H1 (cell line): Measurements from ENCODE around the gene KHSRP. TPM values are rescaled to one million over a fixed set of nuclear protein-coding genes. Genes with fewer than 3 reads are reported as not detected.

Experiments
- ATF3 ChIP-seq: IDR thresholded peaks from 2 replicates; pipeline ENCODE4 v1.6.1; 2011; ENCODE audit warnings: low read depth, mild to moderate bottlenecking, low read length; ENCODE audit not compliant: insufficient read depth
- BACH1 ChIP-seq: IDR thresholded peaks from 2 replicates; pipeline ENCODE4 v1.6.1; 2012; ENCODE audit warnings: low read length, improper control_type of control experiment
- CHD2 ChIP-seq: IDR thresholded peaks from 2 replicates; pipeline ENCODE4 v1.6.1; 2012; ENCODE audit warnings: low read length, improper control_type of control experiment
- CREB1 ChIP-seq: IDR thresholded peaks from 2 replicates; pipeline ENCODE4 v1.6.1; 2012; ENCODE audit warnings: inconsistent platforms
- GABPA ChIP-seq: IDR thresholded peaks from 2 replicates; pipeline ENCODE4 v1.6.1; 2011; ENCODE audit warnings: mild to moderate bottlenecking, low read length, moderate library complexity, borderline replicate concordance; ENCODE audit not compliant: insufficient read depth
- HDAC2 ChIP-seq, 2 experiments: fragments of 300-600 bp in 1 of 2; sonication (generic) in 1 of 2; IDR thresholded peaks; 2 replicates each; pipeline ENCODE4 v1.6.1; 2011 to 2012; ENCODE audit warnings: low read depth in 2 of 2, low read length in 2 of 2, mild to moderate bottlenecking in 2 of 2, moderate library complexity in 2 of 2, borderline replicate concordance in 1 of 2, inconsistent platforms in 1 of 2
- HDAC6 ChIP-seq: IDR thresholded peaks from one replicate; pipeline ENCODE4 v1.7.1; 2012; ENCODE audit warnings: low read depth, mild to moderate bottlenecking, inconsistent platforms, low read length, moderate library complexity
- MAX ChIP-seq: IDR thresholded peaks from 2 replicates; pipeline ENCODE4 v1.6.1; 2012; ENCODE audit warnings: inconsistent platforms
- NANOG ChIP-seq: IDR thresholded peaks from 2 replicates; pipeline ENCODE4 v1.6.1; 2011; ENCODE audit warnings: low read length, low read depth, mild to moderate bottlenecking, inconsistent platforms; ENCODE audit not compliant: insufficient read depth, poor library complexity, severe bottlenecking
- POU5F1 ChIP-seq: IDR thresholded peaks from 2 replicates; pipeline ENCODE4 v1.6.1; 2011; ENCODE audit warnings: low read depth, mild to moderate bottlenecking, low read length, moderate library complexity
- SAP30 ChIP-seq: fragments of 300-600 bp; sonication (generic); IDR thresholded peaks from 2 replicates; pipeline ENCODE4 v1.7.1; 2012; ENCODE audit warnings: low read length, moderate library complexity, mild to moderate bottlenecking, inconsistent platforms; ENCODE audit not compliant: insufficient read depth, insufficient replicate concordance
- SP1 ChIP-seq: IDR thresholded peaks from 2 replicates; pipeline ENCODE4 v1.6.1; 2011; ENCODE audit warnings: low read depth, low read length
- SP4 ChIP-seq: IDR thresholded peaks from 2 replicates; pipeline ENCODE4 v1.6.1; 2012; ENCODE audit warnings: low read length, inconsistent platforms
- SUZ12 ChIP-seq: fragments of 200-600 bp; sonication (generic); IDR thresholded peaks from 2 replicates; pipeline ENCODE4 v1.6.1; 2012; ENCODE audit warnings: mild to moderate bottlenecking, inconsistent platforms, low read length, moderate library complexity, mixed read lengths
- TCF12 ChIP-seq: IDR thresholded peaks from 2 replicates; pipeline ENCODE4 v1.6.1; 2011; ENCODE audit warnings: low read depth, mild to moderate bottlenecking, low read length
- USF2 ChIP-seq: IDR thresholded peaks from 2 replicates; pipeline ENCODE4 v1.6.1; 2011; ENCODE audit warnings: low read length, improper control_type of control experiment
- YY1 ChIP-seq: IDR thresholded peaks from 2 replicates; pipeline ENCODE4 v1.6.1; 2011; ENCODE audit warnings: low read depth, mild to moderate bottlenecking, low read length
- polyA plus RNA-seq, 7 experiments: library from polyadenylated mRNA; depleted of rRNA in 3 of 7; stranded (reverse) in 5 of 7; unstranded in 2 of 7; fragments of >200 nt in 5 of 7; fragments of 200-250 nt in 2 of 7; gene quantifications; 1 replicate in 5 of 7; 2 replicates in 1 of 7; 4 replicates in 1 of 7; pipeline versions ENCODE4 v1.2.1 to v1.2.3, GENCODE V29; 2011 to 2013; ENCODE audit warnings: missing spikeins in 2 of 7, mixed read lengths in 2 of 7
- total RNA-seq: library from RNA; stranded (reverse); fragmentation: NEBNext Ultra II Directional; extraction: Animal tissue kit (Norgen Biotek cat#: 25700); gene quantifications from 2 replicates; pipeline ENCODE4 v1.2.1, GENCODE V29; 2021
- TF ChIP-seq, protein P1 (sequence below), 3 experiments: IDR thresholded peaks; 1 replicate in 2 of 3; 2 replicates in 1 of 3; pipeline versions ENCODE4 v1.5.1 to v1.6.1; 2011; ENCODE audit warnings: low read length in 3 of 3, mild to moderate bottlenecking in 3 of 3, inconsistent platforms in 2 of 3, low read depth in 1 of 3, moderate library complexity in 1 of 3; ENCODE audit not compliant: insufficient read depth in 1 of 3; ENCODE audit errors: control extremely low read depth in 1 of 3

KHSRP gene
- total and polyA plus RNA-seq, 2 of the 8 experiments (the other 6 are each of a cell fraction or from before 2014, with no cell fraction given): 143 to 573 TPM

DNA sequence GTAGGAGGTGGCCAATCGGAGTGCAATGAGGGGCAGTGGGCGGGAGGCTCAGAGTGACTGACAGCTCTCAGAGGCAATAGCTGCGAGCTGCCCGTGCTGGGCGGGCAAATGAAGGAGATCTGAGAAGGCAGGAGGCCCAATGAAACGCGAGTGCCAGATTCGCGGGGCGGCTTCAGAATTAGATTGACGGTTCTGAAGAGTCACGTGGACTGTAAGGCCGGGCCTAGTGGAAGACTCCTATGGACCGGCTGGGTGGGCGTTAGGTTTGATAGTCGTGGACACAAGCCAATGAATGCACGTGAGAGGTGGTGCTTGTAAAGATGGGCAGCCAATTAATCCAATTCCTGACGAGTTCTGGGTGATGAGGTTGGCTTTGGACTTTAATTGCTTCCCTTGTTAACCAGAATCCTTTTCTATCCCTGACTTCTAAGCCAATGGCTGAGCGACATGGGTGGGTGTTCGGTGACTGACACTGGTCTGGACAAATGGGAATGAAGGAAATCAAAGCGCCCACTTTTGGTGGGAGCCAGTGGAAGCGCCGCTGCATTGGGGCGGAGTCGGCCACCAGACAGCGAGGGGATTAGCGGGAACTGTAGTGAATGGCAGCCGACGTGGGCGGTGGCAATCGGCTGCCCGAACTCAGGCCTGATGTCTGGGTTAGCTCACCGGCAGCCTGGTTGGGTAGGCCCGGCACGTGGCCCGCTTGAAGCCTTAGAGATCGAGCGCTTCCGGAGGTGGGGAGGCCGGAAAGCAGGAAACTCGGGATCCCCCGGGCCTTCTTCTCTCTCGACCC, 524 bp upstream of the KHSRP start (continued):
- peak; percentile 93 for TF ChIP-seq USF2
- peak; percentile 98 for TF ChIP-seq SP1
- TF ChIP-seq ATF3: no peak
- TF ChIP-seq POU5F1: no peak
- no peak for TF ChIP-seq SUZ12
- no peak for TF ChIP-seq HDAC6
- 0 out of 2 replicates have a peak, but pooled peaks have one; percentile 59 for TF ChIP-seq TCF12
- peak; percentile 100 for TF ChIP-seq MAX
- peak; percentile 93 for TF ChIP-seq CHD2
- no peak for TF ChIP-seq SAP30
- TF ChIP-seq, protein P1, sequence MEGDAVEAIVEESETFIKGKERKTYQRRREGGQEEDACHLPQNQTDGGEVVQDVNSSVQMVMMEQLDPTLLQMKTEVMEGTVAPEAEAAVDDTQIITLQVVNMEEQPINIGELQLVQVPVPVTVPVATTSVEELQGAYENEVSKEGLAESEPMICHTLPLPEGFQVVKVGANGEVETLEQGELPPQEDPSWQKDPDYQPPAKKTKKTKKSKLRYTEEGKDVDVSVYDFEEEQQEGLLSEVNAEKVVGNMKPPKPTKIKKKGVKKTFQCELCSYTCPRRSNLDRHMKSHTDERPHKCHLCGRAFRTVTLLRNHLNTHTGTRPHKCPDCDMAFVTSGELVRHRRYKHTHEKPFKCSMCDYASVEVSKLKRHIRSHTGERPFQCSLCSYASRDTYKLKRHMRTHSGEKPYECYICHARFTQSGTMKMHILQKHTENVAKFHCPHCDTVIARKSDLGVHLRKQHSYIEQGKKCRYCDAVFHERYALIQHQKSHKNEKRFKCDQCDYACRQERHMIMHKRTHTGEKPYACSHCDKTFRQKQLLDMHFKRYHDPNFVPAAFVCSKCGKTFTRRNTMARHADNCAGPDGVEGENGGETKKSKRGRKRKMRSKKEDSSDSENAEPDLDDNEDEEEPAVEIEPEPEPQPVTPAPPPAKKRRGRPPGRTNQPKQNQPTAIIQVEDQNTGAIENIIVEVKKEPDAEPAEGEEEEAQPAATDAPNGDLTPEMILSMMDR (IDR thresholded peaks at IDR 0.05; ENCODE audit: control extremely low read depth in 1 of 3, insufficient read depth in 1 of 3, low read depth in 1 of 3, low read length in 3 of 3): no peak
- TF ChIP-seq SP4: peak; percentile 96
- peak in 1 of 2 experiments; percentile 81; a peak in 2 of 4 replicates for TF ChIP-seq HDAC2 (IDR thresholded peaks at IDR 0.05; ENCODE audit: borderline replicate concordance in 1 of 2, low read depth in 2 of 2, low read length in 2 of 2)
- TF ChIP-seq NANOG: peak; percentile 5
- TF ChIP-seq CREB1: peak; percentile 61
- no peak for TF ChIP-seq BACH1
- TF ChIP-seq GABPA: no peak
- peak; percentile 38; the same call in 1 of the 2 replicates for TF ChIP-seq YY1
